Measurements from ENCODE around the gene PABPC1L. TPM values are rescaled to one million over a fixed set of nuclear protein-coding genes. Genes with fewer than 3 reads are reported as not detected.

PABPC1L gene
- polyA plus RNA-seq, 1 donor (not counting 4 experiments of a cell fraction or from before 2014, with no cell fraction given) = 31.4 TPM

GRCh38 chr20:44946271-44946852 is 36.5 kb downstream of the PABPC1L start:
- no peak overlapping the region for H3K27ac ChIP-seq (ENCODE audit: control insufficient read depth, insufficient read depth, low read length)
- FAIRE-seq (no peak), DNase-seq (ENCODE audit: low read depth, low spot score) (no peak)
- H3K4me1 ChIP-seq (ENCODE audit: control insufficient read depth, extremely low read depth, insufficient read depth, low read length) = no peaks in the 10 kb centered on the region
- H3K4me3 ChIP-seq (ENCODE audit: control insufficient read depth in 2 of 3, extremely low read depth in 1 of 3, insufficient read depth in 2 of 3, low read depth in 1 of 3, low read length in 3 of 3) = no peak overlapping the region
- H3K9me3 ChIP-seq (ENCODE audit: control insufficient read depth, low read depth, low read length) = no peaks in the 10 kb centered on the region
- TF ChIP-seq EZH2 (IDR thresholded peaks at IDR 0.05; ENCODE audit: low read length) = no peak
- no peak for TF ChIP-seq CTCF (optimal IDR thresholded peaks at IDR 0.05 in 1 of 3, IDR thresholded peaks at IDR 0.05 in 1 of 3, conservative IDR thresholded peaks at IDR 0.05 in 1 of 3; ENCODE audit: extremely low read depth in 1 of 3, insufficient read depth in 2 of 3, low read length in 3 of 3)
- peaks cover 2% of the 10 kb centered on the region for H3K9me1 ChIP-seq (ENCODE audit: control insufficient read depth, extremely low read depth, insufficient read depth, low read length)
- H2AFZ ChIP-seq (ENCODE audit: control insufficient read depth, low read length) = no peak overlapping the region
- H3K36me3 ChIP-seq (ENCODE audit: control insufficient read depth in 2 of 2, extremely low read depth in 1 of 2, insufficient read depth in 2 of 2, low read length in 2 of 2) = peaks cover 51 to 58% of the 10 kb centered on the region in 2 experiments
- H4K20me1 ChIP-seq (ENCODE audit: control insufficient read depth, extremely low read depth, insufficient read depth, low read length) = no peaks in the 10 kb centered on the region
- H3K79me2 ChIP-seq (ENCODE audit: control insufficient read depth, insufficient read depth, low read length) = no peaks in the 10 kb centered on the region
- H3K27me3 ChIP-seq (ENCODE audit: control insufficient read depth, extremely low read depth, insufficient read depth, low read length) = no peaks in the 10 kb centered on the region
- dilution Hi-C loops (cut with MboI; ENCODE audit: extremely low pct_ligation_motif_present, low sequenced_read_pairs) = no loop called here
- H3K4me2 ChIP-seq (ENCODE audit: control insufficient read depth, extremely low read depth, insufficient read depth, low read depth, low read length) = no peak overlapping the region
- H3K9ac ChIP-seq (ENCODE audit: control insufficient read depth, extremely low read depth, insufficient read depth, low read length) = no peak overlapping the region

- H3K9me1 ChIP-seq (ENCODE audit: control insufficient read depth, extremely low read depth, insufficient read depth, low read length) = peaks cover 2% of the 10 kb centered on the region
- no peaks in the 10 kb centered on the region for H3K27me3 ChIP-seq (ENCODE audit: control insufficient read depth, extremely low read depth, insufficient read depth, low read length)
- no peaks in the 10 kb centered on the region for H3K79me2 ChIP-seq (ENCODE audit: control insufficient read depth, insufficient read depth, low read length)
- no peaks in the 10 kb centered on the region for H3K4me1 ChIP-seq (ENCODE audit: control insufficient read depth, extremely low read depth, insufficient read depth, low read length)
- H3K4me2 ChIP-seq (ENCODE audit: control insufficient read depth, extremely low read depth, insufficient read depth, low read depth, low read length) = no peak overlapping the region
- H3K9me3 ChIP-seq (ENCODE audit: control insufficient read depth, low read depth, low read length) = no peaks in the 10 kb centered on the region
- no peak for TF ChIP-seq EZH2 (IDR thresholded peaks at IDR 0.05; ENCODE audit: low read length)
- TF ChIP-seq CTCF (optimal IDR thresholded peaks at IDR 0.05 in 1 of 3, IDR thresholded peaks at IDR 0.05 in 1 of 3, conservative IDR thresholded peaks at IDR 0.05 in 1 of 3; ENCODE audit: extremely low read depth in 1 of 3, insufficient read depth in 2 of 3, low read length in 3 of 3) = no peak
- H2AFZ ChIP-seq (ENCODE audit: control insufficient read depth, low read length) = no peak overlapping the region
- H3K9ac ChIP-seq (ENCODE audit: control insufficient read depth, extremely low read depth, insufficient read depth, low read length) = no peak overlapping the region
- DNase-seq (ENCODE audit: low read depth, low spot score) (no peak), FAIRE-seq (no peak)
- H4K20me1 ChIP-seq (ENCODE audit: control insufficient read depth, extremely low read depth, insufficient read depth, low read length) = no peaks in the 10 kb centered on the region
- no peak overlapping the region for H3K27ac ChIP-seq (ENCODE audit: control insufficient read depth, insufficient read depth, low read length)
- H3K36me3 ChIP-seq (ENCODE audit: control insufficient read depth in 2 of 2, extremely low read depth in 1 of 2, insufficient read depth in 2 of 2, low read length in 2 of 2) = peaks cover 49 to 55% of the 10 kb centered on the region in 2 experiments
- dilution Hi-C loops (cut with MboI; ENCODE audit: extremely low pct_ligation_motif_present, low sequenced_read_pairs) = no loop called here
- H3K4me3 ChIP-seq (ENCODE audit: control insufficient read depth in 2 of 3, extremely low read depth in 1 of 3, insufficient read depth in 2 of 3, low read depth in 1 of 3, low read length in 3 of 3) = no peak overlapping the region
Observed at GRCh38 chr20:44948107-44948506, 38.2 kb downstream of the PABPC1L start.

All from keratinocyte (primary cell).